ENCODE data around the gene CHST8.

The CHST8 gene

GRCh38 chr19:33749619-33750175 is 127.9 kb downstream of the CHST8 start:
- Mint-ChIP-seq H3K9me3 (no peaks in the 10 kb centered on the region), H3K4me1 (ENCODE audit: low read depth) (no peaks in the 10 kb centered on the region), H3K4me3 (no peak overlapping the region), H3K27ac (no peak overlapping the region), H3K36me3 (ENCODE audit: low read depth) (no peaks in the 10 kb centered on the region), H3K27me3 (peaks cover 4% of the 10 kb centered on the region)

GRCh38 chr19:33750587-33751435 is 129.1 kb downstream of the CHST8 start:
- H3K36me3 Mint-ChIP-seq (ENCODE audit: low read depth), result no peaks in the 10 kb centered on the region
- H3K27ac Mint-ChIP-seq, result no peak overlapping the region
- H3K4me1 Mint-ChIP-seq (ENCODE audit: low read depth), result no peaks in the 10 kb centered on the region
- peaks cover 4% of the 10 kb centered on the region for H3K27me3 Mint-ChIP-seq
- H3K4me3 Mint-ChIP-seq, result no peak overlapping the region
- H3K9me3 Mint-ChIP-seq, result no peaks in the 10 kb centered on the region

- no peaks in the 10 kb centered on the region for H3K4me1 Mint-ChIP-seq (ENCODE audit: low read depth)
- peaks cover 1% of the 10 kb centered on the region for H3K27me3 Mint-ChIP-seq
These were observed 129.7 kb downstream of the CHST8 start for GRCh38 chr19:33751436-33751770.

GRCh38 chr19:33752018-33752800 is 130.5 kb downstream of the CHST8 start:
- H3K27me3 Mint-ChIP-seq, result no peaks in the 10 kb centered on the region
- no peak overlapping the region for H3K27ac Mint-ChIP-seq
- no peaks in the 10 kb centered on the region for H3K4me1 Mint-ChIP-seq (ENCODE audit: low read depth)
- no peak overlapping the region for H3K4me3 Mint-ChIP-seq
- no peaks in the 10 kb centered on the region for H3K36me3 Mint-ChIP-seq (ENCODE audit: low read depth)
- no peaks in the 10 kb centered on the region for H3K9me3 Mint-ChIP-seq

More at GRCh38 chr19:33751436-33751770, 129.7 kb downstream of the CHST8 start:
- H3K36me3 Mint-ChIP-seq (ENCODE audit: low read depth), result no peaks in the 10 kb centered on the region
- H3K27ac Mint-ChIP-seq, result no peak overlapping the region
- no peaks in the 10 kb centered on the region for H3K9me3 Mint-ChIP-seq
- H3K4me3 Mint-ChIP-seq, result no peak overlapping the region

GRCh38 chr19:33752945-33753344 is 131.2 kb downstream of the CHST8 start:
- H3K36me3 Mint-ChIP-seq (ENCODE audit: low read depth), result no peaks in the 10 kb centered on the region
- H3K9me3 Mint-ChIP-seq, result no peaks in the 10 kb centered on the region
- H3K27me3 Mint-ChIP-seq, result no peaks in the 10 kb centered on the region
- no peak overlapping the region for H3K4me3 Mint-ChIP-seq
- H3K4me1 Mint-ChIP-seq (ENCODE audit: low read depth), result no peaks in the 10 kb centered on the region
- H3K27ac Mint-ChIP-seq, result no peak overlapping the region

- Mint-ChIP-seq H3K4me1 (ENCODE audit: low read depth) (no peaks in the 10 kb centered on the region), H3K36me3 (ENCODE audit: low read depth) (no peaks in the 10 kb centered on the region), H3K4me3 (no peak overlapping the region), H3K9me3 (no peaks in the 10 kb centered on the region), H3K27me3 (no peaks in the 10 kb centered on the region), H3K27ac (no peak overlapping the region)
These were observed 132.6 kb downstream of the CHST8 start for GRCh38 chr19:33754361-33754760.

- H3K27me3 Mint-ChIP-seq, result no peaks in the 10 kb centered on the region
- no peaks in the 10 kb centered on the region for H3K36me3 Mint-ChIP-seq (ENCODE audit: low read depth)
- H3K9me3 Mint-ChIP-seq, result no peaks in the 10 kb centered on the region
- H3K4me3 Mint-ChIP-seq, result no peak overlapping the region
- H3K4me1 Mint-ChIP-seq (ENCODE audit: low read depth), result no peaks in the 10 kb centered on the region
- H3K27ac Mint-ChIP-seq, result no peak overlapping the region
These were observed 133.6 kb downstream of the CHST8 start for GRCh38 chr19:33755099-33756035.

GRCh38 chr19:33756177-33756576 is 134.4 kb downstream of the CHST8 start:
- H3K27me3 Mint-ChIP-seq, result no peaks in the 10 kb centered on the region
- H3K4me3 Mint-ChIP-seq, result no peak overlapping the region
- no peaks in the 10 kb centered on the region for H3K36me3 Mint-ChIP-seq (ENCODE audit: low read depth)
- H3K9me3 Mint-ChIP-seq, result no peaks in the 10 kb centered on the region
- no peak overlapping the region for H3K27ac Mint-ChIP-seq
- no peaks in the 10 kb centered on the region for H3K4me1 Mint-ChIP-seq (ENCODE audit: low read depth)

- H3K9me3 Mint-ChIP-seq, result no peaks in the 10 kb centered on the region
- H3K27me3 Mint-ChIP-seq, result no peaks in the 10 kb centered on the region
- H3K27ac Mint-ChIP-seq, result no peak overlapping the region
- no peaks in the 10 kb centered on the region for H3K4me1 Mint-ChIP-seq (ENCODE audit: low read depth)
- no peaks in the 10 kb centered on the region for H3K36me3 Mint-ChIP-seq (ENCODE audit: low read depth)
- no peak overlapping the region for H3K4me3 Mint-ChIP-seq
These were observed 136.8 kb downstream of the CHST8 start for GRCh38 chr19:33758541-33759013.

GRCh38 chr19:33759356-33759755 is 137.6 kb downstream of the CHST8 start:
- no peaks in the 10 kb centered on the region for H3K27me3 Mint-ChIP-seq
- no peaks in the 10 kb centered on the region for H3K9me3 Mint-ChIP-seq
- H3K4me1 Mint-ChIP-seq (ENCODE audit: low read depth), result no peaks in the 10 kb centered on the region
- H3K4me3 Mint-ChIP-seq, result no peak overlapping the region
- no peaks in the 10 kb centered on the region for H3K36me3 Mint-ChIP-seq (ENCODE audit: low read depth)
- no peak overlapping the region for H3K27ac Mint-ChIP-seq

- Mint-ChIP-seq H3K36me3 (ENCODE audit: low read depth) (no peaks in the 10 kb centered on the region), H3K4me1 (ENCODE audit: low read depth) (no peaks in the 10 kb centered on the region), H3K9me3 (no peaks in the 10 kb centered on the region), H3K27ac (no peak overlapping the region), H3K4me3 (no peak overlapping the region), H3K27me3 (no peaks in the 10 kb centered on the region)
These were observed 142.0 kb downstream of the CHST8 start for GRCh38 chr19:33763633-33764371.

- no peaks in the 10 kb centered on the region for H3K36me3 Mint-ChIP-seq (ENCODE audit: low read depth)
These were observed 144.9 kb downstream of the CHST8 start for GRCh38 chr19:33766623-33767022.

GRCh38 chr19:33767898-33768413 is 146.2 kb downstream of the CHST8 start:
- Mint-ChIP-seq H3K36me3 (ENCODE audit: low read depth) (no peaks in the 10 kb centered on the region), H3K9me3 (no peaks in the 10 kb centered on the region), H3K27me3 (peaks cover 5% of the 10 kb centered on the region), H3K4me3 (no peak overlapping the region), H3K4me1 (ENCODE audit: low read depth) (no peaks in the 10 kb centered on the region), H3K27ac (no peak overlapping the region)

More at GRCh38 chr19:33766623-33767022, 144.9 kb downstream of the CHST8 start:
- Mint-ChIP-seq H3K4me1 (ENCODE audit: low read depth) (no peaks in the 10 kb centered on the region), H3K27ac (no peak overlapping the region), H3K9me3 (no peaks in the 10 kb centered on the region), H3K4me3 (no peak overlapping the region), H3K27me3 (peaks cover 5% of the 10 kb centered on the region)

- H3K9me3 Mint-ChIP-seq, result no peaks in the 10 kb centered on the region
- no peak overlapping the region for H3K4me3 Mint-ChIP-seq
- no peak overlapping the region for H3K27ac Mint-ChIP-seq
- no peaks in the 10 kb centered on the region for H3K36me3 Mint-ChIP-seq (ENCODE audit: low read depth)
- peaks cover 5% of the 10 kb centered on the region for H3K27me3 Mint-ChIP-seq
- H3K4me1 Mint-ChIP-seq (ENCODE audit: low read depth), result no peaks in the 10 kb centered on the region
These were observed 147.5 kb downstream of the CHST8 start for GRCh38 chr19:33769208-33769607.
